HG03159 (cell line): ENCODE data around the gene SANBR.
"Not testable (repeated sequence)": the region's sequence is repeated elsewhere in the genome, so short reads cannot be mapped to it uniquely, and the experiment has no call there.

Source experiments
- ATAC-seq: cut with Tn5 transposase; IDR thresholded peaks from one replicate; pipeline ENCODE4 v1.9.1; 2021; ENCODE audit warnings: mild to moderate bottlenecking, moderate library complexity; ENCODE audit not compliant: unreplicated experiment

The SANBR gene

GRCh38 chr2:61065714-61066709, at the start of gene SANBR:
TSS of gene SANBR (plus strand) at chr2:61065871. CDS start at chr2:61070351, 4,480 bp downstream.
- ATAC-seq = peak; percentile 98

GRCh38 chr2:61015976-61016375, 49.7 kb upstream of the SANBR start:
- ATAC-seq = no peak

- peak; percentile 18 for ATAC-seq
These were observed 49.2 kb upstream of the SANBR start for GRCh38 chr2:61016392-61017002.

- ATAC-seq = peak; percentile 56
These were observed 48.6 kb upstream of the SANBR start for GRCh38 chr2:61017003-61017555.

GRCh38 chr2:61017556-61018317, 47.9 kb upstream of the SANBR start, which contains the start of the genes PEX13 and PUS10:
TSS of gene PEX13 (plus strand) at chr2:61017720. CDS start at chr2:61017760, 40 bp downstream.
TSS of gene PUS10 (minus strand) at chr2:61018255. CDS start at chr2:61011890, 6,365 bp downstream.
- ATAC-seq = peak; percentile 74

- ATAC-seq = no peak
These were observed 47.3 kb upstream of the SANBR start for GRCh38 chr2:61018318-61018755.

- ATAC-seq = no peak
These were observed 46.9 kb upstream of the SANBR start for GRCh38 chr2:61018798-61019197.

DNA sequence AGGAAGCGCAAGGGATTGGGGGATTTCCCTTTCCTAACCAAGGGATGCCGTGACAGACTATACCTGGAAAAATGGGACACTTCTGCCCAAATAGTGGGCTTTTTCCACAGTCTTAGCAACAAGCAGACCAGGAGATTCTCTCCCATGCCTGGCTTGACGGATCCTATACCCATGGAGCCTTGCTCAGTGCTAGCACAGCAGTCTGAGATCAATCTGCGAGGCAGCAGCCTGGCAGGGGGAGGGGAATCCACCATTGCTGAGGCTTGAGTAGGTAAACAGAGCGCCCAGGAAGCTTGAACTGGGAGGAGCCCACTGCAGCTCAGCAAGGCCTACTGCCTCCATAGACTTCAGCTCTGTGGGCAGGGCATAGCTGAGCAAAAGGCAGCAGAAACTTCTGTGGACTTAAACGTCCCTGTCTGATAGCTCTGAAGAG, 44.4 kb upstream of the SANBR start:
- no peak for ATAC-seq

GRCh38 chr2:61023670-61024069, 42.0 kb upstream of the SANBR start:
- no peak for ATAC-seq

DNA sequence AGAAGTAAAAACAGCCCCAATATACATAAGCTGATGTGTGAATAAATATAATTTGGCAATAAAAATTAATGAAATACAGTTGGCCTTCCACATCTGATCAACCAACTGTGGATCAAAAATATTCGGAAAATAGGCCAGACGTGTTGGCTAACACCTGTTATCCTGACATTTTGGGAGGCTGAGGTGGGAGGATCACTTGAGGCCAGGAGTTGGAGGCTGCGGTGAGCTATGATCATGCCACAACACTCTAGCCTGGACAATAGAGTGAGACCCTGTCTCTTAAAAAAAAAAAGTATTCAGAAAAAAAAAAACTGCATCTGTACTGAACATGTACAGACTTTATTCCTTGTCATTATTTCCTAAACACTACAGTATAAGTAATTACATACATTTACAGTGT, 36.1 kb upstream of the SANBR start:
- no peak for ATAC-seq

GRCh38 chr2:61034592-61034991, 31.1 kb upstream of the SANBR start:
- ATAC-seq = not testable (repeated sequence)

GRCh38 chr2:61036643-61037042, 29.0 kb upstream of the SANBR start:
- not testable (repeated sequence) for ATAC-seq

- ATAC-seq = no peak
These were observed 22.9 kb upstream of the SANBR start for GRCh38 chr2:61042807-61043206.

- peak; percentile 61 for ATAC-seq
These were observed 21.0 kb upstream of the SANBR start for GRCh38 chr2:61044636-61045035.

DNA sequence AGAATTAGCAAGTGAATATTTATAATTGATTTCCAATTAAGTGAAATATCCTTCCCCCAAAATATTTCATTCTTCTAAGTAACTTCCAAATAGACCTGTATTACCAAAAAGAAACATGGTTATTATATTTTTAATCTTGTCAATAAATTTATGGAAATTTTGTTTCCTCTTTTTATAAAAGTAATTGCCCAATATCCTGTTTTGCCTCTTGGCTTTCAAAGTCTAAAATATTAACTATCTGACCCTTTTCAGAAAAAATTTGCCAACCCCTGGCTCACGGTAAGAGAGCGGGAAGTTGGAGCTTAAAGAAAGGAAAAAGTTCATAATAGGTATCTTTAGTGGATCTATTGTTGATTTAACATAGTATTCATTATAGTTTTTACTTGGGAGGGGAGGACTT, 20.4 kb upstream of the SANBR start:
- ATAC-seq = no peak

GRCh38 chr2:61045999-61046398, 19.7 kb upstream of the SANBR start:
- ATAC-seq = no peak

GRCh38 chr2:61055557-61055956, 10.1 kb upstream of the SANBR start:
- ATAC-seq = no peak

GRCh38 chr2:61057562-61057961, 8.1 kb upstream of the SANBR start:
- ATAC-seq = no peak

DNA sequence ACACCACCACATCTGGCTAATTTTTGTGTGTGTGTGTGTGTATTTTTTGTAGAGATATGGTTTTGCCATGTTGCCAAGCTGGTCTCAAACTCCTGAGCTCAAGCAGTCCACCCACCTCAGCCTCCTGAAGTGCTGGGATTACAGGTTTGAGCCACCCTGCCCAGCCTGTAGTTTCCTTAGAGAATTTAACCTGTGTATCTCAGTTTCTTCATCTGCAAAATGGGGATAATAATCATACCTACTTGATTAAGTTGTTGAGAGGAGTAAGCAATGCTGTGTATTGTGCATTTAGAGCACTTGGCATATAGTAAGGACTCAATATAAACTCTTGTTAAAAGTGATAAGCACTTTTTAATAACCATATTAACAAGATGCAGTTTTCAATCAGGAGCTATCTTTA, 6.3 kb upstream of the SANBR start:
- ATAC-seq = no peak

GRCh38 chr2:61074100-61074499, 8.4 kb downstream of the SANBR start:
- no peak for ATAC-seq

DNA sequence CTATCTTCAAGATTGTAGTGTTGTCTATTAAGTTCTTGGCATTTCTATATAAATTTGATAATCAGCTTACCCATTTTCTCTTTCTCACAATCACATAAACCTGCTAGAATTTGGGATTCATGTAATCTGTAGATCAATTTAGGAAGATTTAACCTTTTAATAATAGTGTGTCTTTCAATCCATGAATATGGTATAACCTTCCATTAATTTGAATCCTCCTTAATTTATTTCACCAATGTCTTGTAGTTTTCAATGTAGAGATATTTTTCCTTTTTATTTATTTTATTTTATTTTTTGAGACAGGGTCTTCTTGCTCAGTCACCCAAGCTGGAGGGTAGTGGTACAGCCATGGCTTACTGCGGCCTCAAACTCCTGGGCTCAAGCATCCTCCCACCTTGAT, 20.2 kb downstream of the SANBR start:
- ATAC-seq = no peak
